AML-193 (cell line): ENCODE measurements around the gene MAGI2.

Experiments used
- DNase-seq, 2 experiments: peaks; one replicate each; lab custom pipeline; 2025; lab: John Stamatoyannopoulos, UW

Gene MAGI2

GRCh38 chr7:78407031-78407430 lies 1046.4 kb downstream of the MAGI2 start:
- DNase-seq, result no peak

- no peak for DNase-seq
These were observed 1046.9 kb downstream of the MAGI2 start for GRCh38 chr7:78406531-78406930.

GRCh38 chr7:78402096-78402495 lies 1051.4 kb downstream of the MAGI2 start:
- no peak for DNase-seq

GRCh38 chr7:78400038-78400437 lies 1053.4 kb downstream of the MAGI2 start:
- DNase-seq, result no peak

GRCh38 chr7:78399033-78399769 lies 1054.3 kb downstream of the MAGI2 start:
- DNase-seq, result no peak

GRCh38 chr7:78398576-78398975 lies 1054.9 kb downstream of the MAGI2 start:
- DNase-seq, result no peak

- DNase-seq, result no peak
These were observed 1055.4 kb downstream of the MAGI2 start for GRCh38 chr7:78398081-78398480.

- DNase-seq, result no peak
These were observed 1057.3 kb downstream of the MAGI2 start for GRCh38 chr7:78396210-78396609.

GRCh38 chr7:78395298-78396036 lies 1058.0 kb downstream of the MAGI2 start:
- no peak for DNase-seq

GRCh38 chr7:78389022-78389421 lies 1064.4 kb downstream of the MAGI2 start:
- no peak for DNase-seq

- no peak for DNase-seq
These were observed 1066.9 kb downstream of the MAGI2 start for GRCh38 chr7:78386520-78386919.

- no peak for DNase-seq
These were observed 1070.2 kb downstream of the MAGI2 start for GRCh38 chr7:78383096-78383880.

- DNase-seq, result no peak
These were observed 1074.3 kb downstream of the MAGI2 start for GRCh38 chr7:78379148-78379547.

GRCh38 chr7:78377532-78377931 lies 1075.9 kb downstream of the MAGI2 start:
- DNase-seq, result no peak

- DNase-seq, result no peak
These were observed 1082.5 kb downstream of the MAGI2 start for GRCh38 chr7:78370936-78371335.

- no peak for DNase-seq
These were observed 1084.7 kb downstream of the MAGI2 start for GRCh38 chr7:78368771-78369170.

GRCh38 chr7:78367280-78367773 lies 1086.1 kb downstream of the MAGI2 start:
- DNase-seq, result no peak

- DNase-seq, result no peak
These were observed 1089.6 kb downstream of the MAGI2 start for GRCh38 chr7:78363866-78364265.

- no peak for DNase-seq
These were observed 1093.6 kb downstream of the MAGI2 start for GRCh38 chr7:78359836-78360235.

GRCh38 chr7:78357709-78358108 lies 1095.8 kb downstream of the MAGI2 start:
- no peak for DNase-seq

- DNase-seq, result no peak
These were observed 1097.6 kb downstream of the MAGI2 start for GRCh38 chr7:78355834-78356233.

GRCh38 chr7:78350926-78351325 lies 1102.5 kb downstream of the MAGI2 start:
- DNase-seq, result no peak

GRCh38 chr7:78350391-78350790 lies 1103.1 kb downstream of the MAGI2 start:
- no peak for DNase-seq
